H4 (cell line): ENCODE data around the gene AASDHPPT. TPM values are rescaled to one million over a fixed set of nuclear protein-coding genes. Genes with fewer than 3 reads are reported as not detected.

Source experiments
- DNase-seq: peaks from one replicate; pipeline ENCODE4 v3.0.0-alpha.2; 2015; ENCODE audit warnings: low spot score
- total RNA-seq: library from RNA; depleted of rRNA; stranded (reverse); fragments of >200 nt; shearing (Covaris generic); gene quantifications from 2 replicates; pipeline ENCODE4 v1.2.3, GENCODE V29; 2014

Gene AASDHPPT
- total RNA-seq, 1 experiment from 2014 or later: 61.6 TPM

DNA sequence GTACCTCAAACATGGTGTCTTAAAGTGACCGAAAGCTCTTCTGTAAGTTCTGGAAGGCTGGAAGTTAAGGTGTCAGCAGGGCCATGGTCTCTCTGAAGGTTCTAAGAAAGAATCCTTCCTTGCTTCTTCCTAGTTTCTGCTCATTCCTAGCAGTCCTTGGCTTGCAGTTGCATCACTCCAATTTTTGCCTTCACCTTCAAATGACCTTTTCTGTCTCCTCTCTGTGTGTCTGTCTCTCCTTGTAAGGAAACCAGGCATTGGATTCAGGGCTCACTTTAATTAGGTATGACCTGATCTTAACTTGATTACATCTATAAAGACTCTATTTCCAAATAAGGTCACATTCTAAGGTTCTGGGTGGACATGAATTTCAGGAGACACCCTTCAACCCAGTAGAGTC is 8.7 kb downstream of the AASDHPPT start:
- no peak for DNase-seq

DNA sequence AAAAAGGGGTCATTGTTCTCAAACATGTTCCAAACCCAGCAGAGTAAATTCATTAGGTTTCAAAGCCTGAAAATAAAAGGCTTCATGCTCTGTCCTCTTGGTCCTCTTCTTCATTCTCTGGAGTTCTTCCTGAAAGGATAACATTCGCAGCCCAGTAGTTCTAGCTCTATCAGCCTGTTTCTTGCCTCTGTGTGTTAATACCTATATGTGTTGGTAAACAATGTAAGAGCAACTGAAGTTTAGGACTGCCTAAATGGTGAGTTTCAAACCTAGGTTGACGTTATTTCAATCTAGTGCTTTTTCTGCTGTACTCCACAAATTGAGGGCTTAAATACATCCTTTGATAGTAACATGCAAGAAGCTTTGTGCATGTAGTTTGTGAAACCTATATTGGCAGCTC is 9.4 kb downstream of the AASDHPPT start:
- DNase-seq: no peak

DNA sequence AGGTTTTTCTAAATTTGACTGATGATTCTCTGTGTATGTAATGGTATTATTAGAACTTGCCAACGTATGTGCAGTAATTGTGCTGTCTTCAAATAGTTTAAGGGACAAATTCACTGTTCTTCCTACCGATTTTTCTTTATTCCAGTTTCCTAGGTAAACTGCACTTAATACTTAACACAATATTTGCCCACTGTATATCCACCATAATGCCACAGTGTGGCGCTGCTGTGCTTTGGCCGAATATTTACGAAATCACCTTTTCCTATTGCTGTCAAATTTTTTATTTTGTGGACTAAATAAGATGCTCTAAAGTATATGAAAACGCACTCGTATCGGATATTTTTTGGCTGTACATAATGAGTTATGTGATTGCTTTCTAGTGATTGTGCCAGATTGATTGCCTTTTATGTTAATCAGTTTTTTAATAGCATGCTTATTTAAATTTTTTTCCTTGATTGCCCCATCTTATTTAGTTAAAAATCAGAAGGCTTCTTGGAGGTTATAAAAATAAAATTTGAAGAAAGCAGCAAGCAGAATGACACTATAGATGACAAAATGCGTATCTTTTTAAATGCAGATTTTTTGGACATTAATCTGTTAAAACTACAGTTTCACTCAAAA is 10.5 kb downstream of the AASDHPPT start:
- peak; percentile 52 for DNase-seq

DNA sequence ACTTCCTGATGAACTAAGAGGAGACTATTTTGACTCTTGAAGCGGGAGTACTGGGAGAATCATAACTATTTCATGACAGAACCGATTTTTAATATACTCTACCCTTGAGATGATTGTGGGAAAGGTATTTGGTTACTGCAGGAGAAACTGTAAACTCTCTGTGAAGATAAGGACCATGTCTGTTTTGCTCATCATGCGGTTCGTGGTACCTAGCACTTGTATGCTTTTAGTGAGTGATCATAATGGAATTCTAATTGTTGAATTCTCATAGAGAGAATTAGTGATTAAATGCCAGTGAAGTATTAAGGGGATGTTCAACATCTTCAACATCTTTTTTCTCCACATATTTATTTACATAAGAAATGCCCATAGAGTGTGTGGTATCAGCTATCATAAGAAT is 11.4 kb downstream of the AASDHPPT start:
- DNase-seq: no peak

DNA sequence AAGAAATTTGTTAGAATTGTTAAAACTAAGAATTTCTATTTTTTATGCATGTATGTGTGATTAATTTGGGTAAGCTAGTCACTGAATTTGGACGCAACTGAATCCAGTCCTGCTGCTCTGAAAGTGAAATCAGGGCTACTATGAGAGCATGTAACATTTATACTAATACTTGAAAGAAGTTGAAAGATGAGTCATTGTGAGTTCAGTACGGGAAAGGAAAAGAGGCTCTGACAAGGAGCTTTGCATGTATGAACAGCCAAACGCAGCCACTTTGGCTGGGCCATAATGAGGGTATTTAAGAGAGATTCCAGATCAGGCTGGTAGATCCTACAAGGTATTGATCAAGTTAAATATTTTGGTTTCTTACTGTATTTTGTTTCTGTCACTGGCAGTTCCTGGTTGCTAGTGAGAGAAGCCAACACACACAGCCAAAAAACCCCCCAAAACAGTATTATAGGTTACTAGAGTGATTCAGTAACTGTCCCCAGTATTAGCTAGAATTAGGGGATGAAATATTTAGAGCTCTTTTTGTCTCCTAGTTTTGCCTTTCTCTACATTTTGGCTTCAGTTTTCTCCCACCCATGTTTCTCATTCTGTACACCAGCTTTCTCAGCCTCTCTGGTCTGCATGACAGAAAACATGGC is 14.1 kb downstream of the AASDHPPT start:
- DNase-seq: peak; percentile 58

DNA sequence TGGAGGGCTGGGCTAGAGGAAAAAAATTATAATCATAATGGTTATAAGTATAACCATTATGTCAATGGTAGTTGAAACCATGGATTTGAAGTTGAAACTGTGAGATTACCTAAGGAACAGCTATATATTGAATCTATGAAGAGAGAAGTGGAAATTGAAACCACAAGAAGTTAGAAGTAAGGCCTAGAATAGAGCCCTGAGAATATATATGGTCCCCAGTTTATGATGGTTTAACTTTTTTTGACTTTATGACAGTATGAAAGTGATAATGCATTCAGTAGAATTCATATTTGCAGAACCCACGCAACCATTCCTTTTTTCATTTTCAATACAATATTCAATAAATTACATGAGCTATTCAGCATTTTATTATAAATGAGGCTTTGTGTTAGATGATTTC is 15.0 kb downstream of the AASDHPPT start:
- no peak for DNase-seq

DNA sequence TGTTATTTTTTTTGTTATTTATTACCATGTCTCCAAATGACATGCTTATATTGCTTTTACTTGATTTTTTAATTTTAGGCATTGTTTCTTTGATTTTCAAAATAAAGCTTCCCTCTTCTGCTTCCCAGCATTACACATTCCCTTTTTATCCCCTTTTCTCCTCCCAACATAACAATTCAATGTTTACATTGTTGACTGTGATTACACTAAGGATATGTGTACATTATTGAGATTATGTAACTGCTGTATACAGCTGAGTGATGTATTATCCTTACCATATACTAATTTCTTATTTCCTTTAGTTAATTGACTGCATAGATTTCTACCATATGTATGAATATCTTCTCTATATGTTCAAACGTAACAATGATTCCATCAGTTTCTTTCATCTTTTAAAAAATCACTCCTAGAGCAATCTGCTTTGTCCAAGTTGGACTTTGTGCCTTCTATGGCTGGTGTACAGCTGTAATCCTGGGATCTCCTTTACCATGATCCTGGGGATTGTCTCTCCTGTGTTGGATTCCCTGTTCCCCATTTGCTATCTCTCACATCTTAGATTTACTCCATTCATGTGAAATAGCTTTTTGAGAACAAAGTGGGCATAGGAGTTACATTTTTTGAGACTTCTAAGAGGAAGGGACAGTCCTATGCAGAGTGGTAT is 21.6 kb downstream of the AASDHPPT start:
- no peak for DNase-seq

DNA sequence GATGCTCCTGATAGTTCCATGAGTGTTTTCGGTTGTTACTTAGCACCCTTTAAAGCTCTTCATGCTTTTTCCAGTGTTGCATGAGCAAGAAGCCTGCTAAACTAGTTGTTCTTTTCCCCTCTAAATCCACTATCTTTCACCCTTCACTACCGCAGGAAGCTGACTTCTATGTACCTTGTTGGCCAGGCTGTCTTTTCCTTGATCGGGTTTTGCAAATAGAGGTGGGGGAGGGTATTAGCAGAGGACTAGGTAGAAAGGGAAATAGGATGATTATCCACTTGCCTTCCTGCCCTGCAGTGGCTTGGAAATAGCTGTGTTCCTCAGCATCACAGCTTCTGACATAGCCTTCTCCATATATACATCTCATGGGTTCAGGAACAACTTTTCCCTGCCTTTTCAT is 23.9 kb downstream of the AASDHPPT start:
- no peak for DNase-seq

DNA sequence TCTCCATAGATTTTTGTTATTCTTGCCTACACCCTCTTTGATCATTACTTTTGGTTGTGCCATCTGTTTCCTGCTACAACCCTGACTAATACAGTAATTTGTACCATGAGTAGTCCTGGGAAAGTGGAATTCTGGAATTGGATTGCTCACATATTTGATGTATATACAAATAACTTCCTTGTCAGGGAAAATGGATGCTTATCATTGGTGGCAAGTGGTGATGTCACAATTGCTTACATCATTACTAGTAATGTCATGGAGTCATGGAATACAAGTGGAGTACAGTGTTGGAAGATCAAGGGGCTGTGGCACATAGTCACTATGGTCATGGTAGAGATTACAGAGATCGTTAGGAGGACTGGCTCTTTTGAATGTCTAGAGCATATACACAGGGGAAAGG is 24.4 kb downstream of the AASDHPPT start:
- no peak for DNase-seq

DNA sequence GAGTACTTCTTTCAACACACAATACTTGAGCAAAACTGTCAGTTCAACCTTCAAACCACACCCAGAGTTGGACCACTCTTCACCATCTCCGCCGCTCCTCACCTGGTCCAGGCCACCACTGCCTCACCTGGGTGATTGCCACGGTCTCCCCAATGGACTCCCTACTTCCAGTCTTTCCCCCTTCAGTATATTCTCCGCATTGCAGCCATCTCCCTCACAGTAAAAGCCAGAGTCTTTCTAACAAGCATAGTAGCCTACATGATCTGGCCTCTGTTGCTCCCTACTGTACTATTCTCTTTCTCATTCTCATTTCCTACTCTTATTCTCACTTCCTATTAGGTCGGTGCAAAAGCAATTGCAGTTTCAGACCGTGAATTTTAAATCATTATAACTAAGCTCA is 28.5 kb downstream of the AASDHPPT start:
- no peak for DNase-seq

DNA sequence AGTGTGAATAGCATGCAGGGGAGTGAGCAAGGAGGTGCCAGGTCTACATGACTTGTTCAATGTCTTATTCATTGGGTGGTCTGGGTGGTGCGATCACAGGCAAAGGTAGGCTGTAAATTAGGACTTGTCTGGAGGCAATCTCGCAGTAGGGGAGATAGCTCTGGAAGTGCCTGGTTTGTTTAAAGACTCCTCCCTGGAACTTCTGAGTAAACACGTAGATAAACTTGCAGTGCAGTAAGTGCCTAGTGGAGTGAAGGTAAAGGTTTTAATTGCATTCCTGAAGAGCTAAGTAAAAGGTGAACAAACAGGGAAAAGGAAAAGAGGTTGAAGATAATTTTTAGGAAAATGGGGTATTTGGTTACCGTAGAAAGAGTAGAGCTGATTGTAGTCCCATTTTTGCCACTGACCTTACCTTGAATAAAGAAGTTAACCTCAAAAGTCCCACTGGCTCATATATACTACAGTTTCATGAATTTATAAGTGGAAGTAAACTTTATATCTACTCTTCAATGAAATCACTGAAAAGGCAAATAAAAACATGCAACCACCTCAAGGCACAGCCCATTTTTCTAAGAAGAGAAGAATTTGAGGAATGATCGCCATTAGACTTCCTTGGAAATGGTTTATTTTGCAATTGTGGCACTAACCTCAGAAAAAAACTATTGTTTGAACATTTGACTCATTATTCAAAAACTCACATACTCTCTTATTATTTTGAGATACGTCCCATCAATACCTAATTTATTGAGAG is 44.3 kb downstream of the AASDHPPT start:
- DNase-seq: no peak

DNA sequence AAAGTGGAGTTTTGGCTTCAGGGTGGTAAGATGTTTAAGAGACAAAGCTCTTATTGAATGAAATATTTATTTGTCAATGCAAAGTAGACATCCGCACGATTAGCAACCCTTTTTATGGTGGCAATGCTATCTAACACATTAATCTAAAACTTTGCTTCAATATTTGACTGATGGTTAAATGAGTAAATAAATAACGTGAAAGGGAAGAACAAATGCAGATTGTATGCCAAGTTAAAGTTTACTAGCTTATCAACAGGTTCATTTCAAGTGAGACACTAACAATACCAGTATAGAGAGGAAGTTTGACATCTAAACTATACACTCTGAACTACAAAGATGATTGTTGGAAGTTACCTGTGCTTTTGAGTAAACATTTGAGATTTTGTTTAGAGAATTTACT is 50.1 kb downstream of the AASDHPPT start:
- DNase-seq: no peak

DNA sequence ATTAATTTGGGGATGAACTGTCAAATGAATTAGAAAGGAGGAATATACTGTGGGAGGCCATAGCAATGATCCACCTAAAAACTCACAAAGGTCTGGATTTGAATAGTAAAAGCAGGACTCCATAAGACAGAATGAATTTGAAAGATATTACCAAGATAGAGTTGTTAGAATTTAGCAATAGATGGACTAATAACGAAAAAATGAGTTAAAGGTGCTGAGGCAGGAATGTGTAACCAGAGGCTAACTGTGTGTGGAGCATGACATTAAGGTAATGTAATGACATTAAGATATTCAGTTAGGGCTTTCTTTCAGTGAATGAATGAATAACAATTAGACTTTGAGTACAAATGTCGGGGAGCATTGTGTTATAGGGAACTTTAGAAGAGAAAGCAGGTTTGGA is 51.3 kb downstream of the AASDHPPT start:
- no peak for DNase-seq

DNA sequence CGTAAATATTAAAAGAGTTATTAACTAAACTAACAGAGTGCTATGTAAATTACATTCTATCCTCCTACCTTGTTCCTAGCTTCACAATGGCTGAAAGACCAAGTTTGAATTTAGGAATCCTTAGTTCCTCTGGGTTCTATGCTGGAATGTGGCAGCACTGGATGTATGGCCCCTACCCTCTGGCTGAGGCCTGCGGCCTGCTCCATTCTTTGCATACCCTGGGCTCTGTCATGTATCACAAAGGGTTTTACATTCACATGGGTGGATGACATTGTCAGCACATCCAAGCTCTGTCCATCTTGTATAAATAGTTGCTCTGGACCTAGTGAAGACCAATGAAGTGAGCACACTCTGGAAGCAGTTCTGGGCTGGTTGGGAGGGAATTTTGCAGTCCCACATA is 54.5 kb downstream of the AASDHPPT start:
- DNase-seq: no peak

DNA sequence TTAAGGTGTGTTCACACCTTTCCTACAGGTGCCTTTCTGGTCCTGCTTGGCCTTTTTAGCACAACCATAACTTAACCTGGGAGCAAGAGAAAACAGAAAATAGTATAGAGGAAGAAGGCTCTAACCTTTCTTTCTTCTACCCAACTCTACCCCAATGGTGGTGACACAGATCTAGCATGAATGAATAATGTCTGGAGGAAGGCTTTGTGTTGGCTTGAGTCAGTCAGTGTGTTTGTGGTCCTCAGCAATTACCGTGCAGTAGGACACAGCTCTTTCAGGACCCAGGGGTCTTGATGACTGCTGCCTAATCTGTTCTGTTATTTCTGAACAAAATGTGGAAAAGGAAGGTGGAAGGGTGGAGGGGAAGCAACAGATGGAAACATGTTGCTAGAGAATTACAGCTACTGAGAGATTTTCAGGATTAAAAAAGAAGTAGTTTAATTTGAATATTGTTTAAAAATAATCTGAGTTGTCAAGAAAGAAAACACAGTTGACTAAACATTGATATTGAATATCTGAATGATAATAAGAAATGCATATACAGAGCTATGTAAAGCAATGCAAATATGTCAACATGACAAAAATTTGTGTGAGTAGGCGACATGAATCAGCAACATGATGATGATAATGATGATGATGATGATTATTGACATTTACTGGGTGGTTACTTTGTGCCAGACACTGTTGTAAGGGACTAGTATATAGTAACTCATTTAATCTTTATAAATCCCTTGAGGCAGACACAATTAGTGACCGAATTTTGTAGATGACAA is 55.3 kb downstream of the AASDHPPT start:
- DNase-seq: no peak

DNA sequence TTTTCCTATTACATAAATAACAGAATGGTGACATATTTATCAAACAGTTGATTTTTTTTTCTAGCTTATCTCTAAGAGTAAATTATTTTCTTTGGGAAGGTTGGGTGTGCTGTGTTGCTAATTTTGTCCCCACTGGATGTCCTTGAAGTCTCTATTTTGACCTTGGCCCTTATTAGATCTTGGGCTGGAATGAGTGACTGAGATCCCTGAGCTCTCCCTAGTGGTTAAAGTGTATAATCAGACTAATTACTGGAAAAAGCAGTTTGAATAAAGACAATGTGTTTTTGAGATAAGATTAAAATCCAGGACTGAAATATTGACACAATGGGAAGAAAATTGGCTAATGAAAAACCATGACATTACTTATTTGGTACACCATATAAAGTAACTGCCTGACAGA is 56.1 kb downstream of the AASDHPPT start:
- no peak for DNase-seq

DNA sequence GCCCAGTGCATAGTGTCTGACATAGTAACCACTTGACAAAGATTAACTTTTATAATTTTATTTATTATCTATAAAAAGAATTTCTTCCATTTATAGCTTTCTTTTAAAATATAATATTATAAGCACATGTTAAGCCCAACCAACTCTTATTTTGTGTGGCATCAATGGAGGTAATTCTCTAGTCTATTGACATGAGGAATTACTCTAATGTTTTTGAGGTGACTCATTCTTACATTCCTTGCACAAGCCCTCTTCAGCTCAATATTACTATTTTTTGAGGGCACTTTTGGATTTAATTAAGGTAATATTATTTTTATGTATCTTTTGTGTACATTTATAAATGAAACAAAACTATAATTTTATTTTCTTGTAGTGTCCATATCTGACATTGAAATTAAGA is 59.6 kb downstream of the AASDHPPT start:
- no peak for DNase-seq

DNA sequence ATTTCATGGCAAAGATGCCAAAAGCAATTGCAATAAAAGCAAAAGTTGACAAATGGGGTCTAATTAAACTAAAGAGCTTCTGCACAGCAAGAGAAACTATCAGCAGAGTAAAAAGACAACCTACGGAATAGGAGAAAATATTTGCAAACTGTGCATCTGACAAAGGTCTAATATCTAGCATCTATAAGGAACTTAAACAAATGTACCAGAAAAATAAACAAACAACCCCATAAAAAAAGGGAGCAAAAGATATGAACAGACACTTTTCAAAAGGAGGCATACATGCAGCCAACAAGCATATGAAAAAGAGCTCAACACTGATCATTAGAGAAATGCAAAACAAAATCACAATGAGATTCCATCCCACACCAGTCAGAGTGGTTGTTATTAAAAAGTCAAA is 60.3 kb downstream of the AASDHPPT start:
- no peak for DNase-seq
